Measurements from ENCODE around the gene FAIM2.

- TF ChIP-seq CTCF (IDR thresholded peaks at IDR 0.05) (no peak), SMAD3 (CRISPR knock-in tag; IDR thresholded peaks at IDR 0.05; ENCODE audit: borderline replicate concordance) (no peak), USF1 (CRISPR knock-in tag; IDR thresholded peaks at IDR 0.05) (no peak), ATF1 (CRISPR knock-in tag; IDR thresholded peaks at IDR 0.05) (no peak), TEAD1 (CRISPR knock-in tag; IDR thresholded peaks at IDR 0.05) (no peak), FOXJ3 (CRISPR knock-in tag; IDR thresholded peaks at IDR 0.05; ENCODE audit: borderline replicate concordance) (no peak), ZNF423 (CRISPR knock-in tag; IDR thresholded peaks at IDR 0.05) (no peak), CBFB (CRISPR knock-in tag; IDR thresholded peaks at IDR 0.05; ENCODE audit: low read depth) (no peak), ELF4 (CRISPR knock-in tag; IDR thresholded peaks at IDR 0.05; ENCODE audit: low read depth) (no peak), CREB1 (CRISPR knock-in tag; IDR thresholded peaks at IDR 0.05) (no peak), ATF3 (CRISPR knock-in tag; conservative IDR thresholded peaks at IDR 0.05) (no peak), NFYB (CRISPR knock-in tag; conservative IDR thresholded peaks at IDR 0.05; ENCODE audit: low read depth) (no peak), JUN (CRISPR knock-in tag; IDR thresholded peaks at IDR 0.05) (no peak)
Observed at GRCh38 chr12:49901026-49901425, 2.7 kb downstream of the FAIM2 start.
